GM04504 (cell line): Measurements from ENCODE around the gene TMOD1.
"Not testable (repeated sequence)": the region's sequence is repeated elsewhere in the genome, so short reads cannot be mapped to it uniquely, and the experiment has no call there.

Experiments used
- DNase-seq: peaks from one replicate; pipeline ENCODE4 v3.0.0-alpha.2; 2012; ENCODE audit warnings: low read depth

Gene TMOD1

GRCh38 chr9:97501177-97501971 lies at the start of gene TMOD1:
Gene TMOD1 (plus strand): TSS chr9:97501666. CDS start chr9:97524189, 22,523 bp downstream.
- no peak for DNase-seq

GRCh38 chr9:97453573-97453972 lies 47.9 kb upstream of the TMOD1 start:
- not testable (repeated sequence) for DNase-seq

- DNase-seq = not testable (repeated sequence)
Observed at GRCh38 chr9:97456841-97457240, 44.6 kb upstream of the TMOD1 start.

- DNase-seq = no peak
Observed at GRCh38 chr9:97459326-97459725, 42.1 kb upstream of the TMOD1 start.

- no peak for DNase-seq
Observed at GRCh38 chr9:97462159-97462558, 39.3 kb upstream of the TMOD1 start.

- no peak for DNase-seq
Observed at GRCh38 chr9:97462914-97463313, 38.6 kb upstream of the TMOD1 start.

- peak; percentile 53 for DNase-seq
Observed at GRCh38 chr9:97468658-97469448, 32.6 kb upstream of the TMOD1 start.

GRCh38 chr9:97470076-97470475 lies 31.4 kb upstream of the TMOD1 start:
- DNase-seq = no peak

GRCh38 chr9:97473717-97474116 lies 27.7 kb upstream of the TMOD1 start:
- DNase-seq = no peak

GRCh38 chr9:97474372-97474925 lies 27.0 kb upstream of the TMOD1 start:
- DNase-seq = no peak

GRCh38 chr9:97475059-97475458 lies 26.4 kb upstream of the TMOD1 start:
- peak; percentile 91 for DNase-seq

GRCh38 chr9:97478301-97478981 lies 23.0 kb upstream of the TMOD1 start:
- DNase-seq = no peak

- DNase-seq = no peak
Observed at GRCh38 chr9:97479496-97480159, 21.8 kb upstream of the TMOD1 start.

- DNase-seq = no peak
Observed at GRCh38 chr9:97480174-97480573, 21.3 kb upstream of the TMOD1 start.

GRCh38 chr9:97480749-97481148 lies 20.7 kb upstream of the TMOD1 start:
- peak; percentile 32 for DNase-seq

GRCh38 chr9:97484134-97484533 lies 17.3 kb upstream of the TMOD1 start:
- DNase-seq = no peak

GRCh38 chr9:97487107-97487506 lies 14.4 kb upstream of the TMOD1 start:
- no peak for DNase-seq

- DNase-seq = no peak
Observed at GRCh38 chr9:97487861-97488260, 13.6 kb upstream of the TMOD1 start.

GRCh38 chr9:97491216-97491999 lies 10.1 kb upstream of the TMOD1 start:
- no peak for DNase-seq

GRCh38 chr9:97497558-97498375 lies 3.7 kb upstream of the TMOD1 start:
- DNase-seq = not testable (repeated sequence)
